ENCODE results near the gene WWOX.

Gene WWOX

DNA sequence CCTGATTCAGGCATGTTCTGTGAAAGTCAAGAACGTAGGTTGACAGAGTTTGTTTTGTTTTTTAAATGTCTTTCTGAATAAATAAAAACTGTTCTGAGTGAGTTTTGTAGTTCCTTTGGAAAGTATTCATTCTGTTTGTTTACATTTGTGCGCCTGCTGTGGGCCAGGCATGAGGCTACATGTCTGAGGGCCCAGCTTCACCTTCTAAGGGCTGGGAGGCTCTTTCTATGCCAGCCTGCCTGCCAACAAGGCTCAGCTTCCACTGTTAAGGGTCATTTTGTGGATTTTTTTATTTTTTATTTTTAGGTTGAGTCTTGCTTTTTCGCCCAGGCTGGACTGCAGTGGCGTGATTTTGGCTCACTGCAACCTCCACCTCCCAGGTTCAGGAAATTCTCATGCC is 6.1 kb downstream of the WWOX start:
- DNase-seq (ENCODE audit: low read depth), result no peak

DNA sequence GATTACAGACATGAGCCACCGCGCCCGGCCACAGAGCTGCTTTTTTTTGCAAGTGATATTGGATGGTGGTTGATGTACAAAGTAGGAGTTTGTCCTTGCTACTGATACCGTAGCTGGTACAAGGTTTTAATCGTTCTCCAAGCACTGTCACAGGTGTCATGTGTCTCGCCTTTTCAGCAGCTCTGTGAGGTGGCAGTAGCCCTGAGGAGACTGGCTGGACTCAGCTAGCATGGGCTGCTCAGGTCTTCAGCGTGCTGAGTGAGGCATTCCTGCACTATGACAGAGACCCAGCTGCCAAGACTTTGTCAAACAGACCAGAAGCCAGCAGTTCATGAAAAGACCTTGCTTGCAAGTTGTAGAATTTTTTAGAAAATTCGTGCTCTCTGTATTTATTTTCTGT is 7.2 kb downstream of the WWOX start:
- DNase-seq (ENCODE audit: low read depth), result no peak

DNA sequence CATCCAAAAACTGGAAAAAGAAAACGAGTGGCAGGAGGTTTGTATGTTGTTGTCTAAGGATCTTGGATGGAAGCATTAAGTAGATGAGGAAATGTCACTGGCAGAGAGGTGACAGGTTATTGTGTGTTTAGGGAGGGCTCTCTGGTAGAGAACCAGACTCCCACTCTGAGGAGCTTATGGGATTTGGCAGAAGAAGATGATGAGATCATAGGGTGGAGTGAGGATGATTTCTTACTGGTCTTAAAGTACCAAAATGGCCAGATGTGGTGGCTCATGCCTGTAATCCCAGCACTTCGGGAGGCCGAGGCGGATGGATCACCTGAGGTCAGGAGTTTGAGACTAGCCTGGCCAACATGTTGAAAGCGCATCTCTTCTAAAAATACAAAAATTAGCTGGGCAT is 9.0 kb downstream of the WWOX start:
- no peak for DNase-seq (ENCODE audit: low read depth)

DNA sequence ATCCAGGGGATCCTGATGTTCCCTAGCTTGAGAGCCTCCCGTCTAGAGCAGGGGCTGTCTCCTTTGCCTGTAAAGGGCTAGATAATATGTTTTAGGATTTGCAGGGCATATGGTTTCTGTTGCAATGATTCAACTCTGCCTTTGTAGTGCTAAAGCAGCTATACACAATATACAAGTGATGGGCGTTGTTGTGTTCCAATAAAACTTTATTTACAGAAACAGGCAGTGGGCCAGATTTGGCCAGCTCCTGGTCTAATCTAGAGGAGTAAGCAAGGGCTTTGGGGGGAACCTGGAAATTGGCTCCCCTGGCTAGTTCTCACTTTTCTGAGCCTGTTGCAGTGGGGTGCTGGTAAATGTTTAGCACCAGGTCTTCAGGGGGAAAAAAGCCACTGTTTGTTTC is 13.8 kb downstream of the WWOX start:
- DNase-seq (ENCODE audit: low read depth), result no peak

DNA sequence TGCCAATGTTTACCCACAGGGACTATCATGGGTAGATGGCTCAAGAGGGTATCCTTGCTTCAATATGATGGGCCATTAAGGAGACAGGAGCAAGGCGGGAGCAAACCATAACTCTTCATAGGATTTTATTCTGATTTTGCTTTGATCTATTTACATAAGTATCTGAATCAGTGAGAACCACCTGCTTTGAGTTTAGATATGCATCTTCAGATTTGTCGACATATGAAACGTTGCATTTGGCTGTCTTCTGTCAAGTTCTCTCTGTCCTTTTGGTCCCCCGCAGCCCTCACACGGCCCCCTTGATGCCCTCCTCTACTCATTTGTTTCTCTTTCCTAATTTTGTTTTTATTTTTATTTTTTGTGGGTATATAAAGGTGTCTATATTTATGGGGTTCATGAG is 16.2 kb downstream of the WWOX start:
- no peak for DNase-seq (ENCODE audit: low read depth)

DNA sequence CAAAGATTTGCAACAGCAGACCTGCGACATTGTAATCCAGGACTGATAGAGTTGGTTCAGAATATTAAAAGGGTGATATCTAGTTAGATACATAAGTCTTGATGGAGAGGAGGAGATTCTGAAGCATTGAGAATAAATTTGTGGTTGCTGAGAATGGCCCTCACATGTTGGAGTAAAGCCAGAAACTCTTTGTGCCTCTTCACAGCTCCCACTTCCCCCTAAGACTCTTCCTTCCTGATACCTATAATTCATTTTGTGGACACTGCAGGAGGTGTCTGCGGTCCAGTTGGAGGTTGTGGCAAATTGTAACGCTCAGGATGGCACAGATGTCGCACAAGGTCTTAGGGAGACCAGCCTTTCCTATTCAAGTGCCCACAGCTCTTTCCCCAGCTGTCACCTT is 17.5 kb downstream of the WWOX start:
- DNase-seq (ENCODE audit: low read depth), result no peak

DNA sequence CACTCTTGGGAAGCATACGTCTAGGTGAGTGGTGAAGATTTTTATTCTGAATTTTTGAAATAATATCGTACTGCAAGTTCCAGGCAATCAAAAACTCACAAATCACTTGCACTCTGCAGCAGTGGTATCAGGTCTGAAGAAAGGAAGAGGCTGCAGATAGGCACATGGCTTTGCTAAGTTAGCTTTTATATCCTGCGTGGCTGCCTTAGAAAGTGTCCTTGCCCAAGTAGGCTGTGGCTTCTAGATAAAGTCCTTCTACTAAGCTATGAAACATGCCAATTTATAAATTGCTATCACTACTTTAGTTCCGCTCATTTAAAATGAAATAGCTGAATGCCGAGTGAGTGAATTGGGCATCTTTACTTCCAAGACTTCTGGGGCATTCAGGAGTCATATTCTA is 17.9 kb downstream of the WWOX start:
- no peak for DNase-seq (ENCODE audit: low read depth)

DNA sequence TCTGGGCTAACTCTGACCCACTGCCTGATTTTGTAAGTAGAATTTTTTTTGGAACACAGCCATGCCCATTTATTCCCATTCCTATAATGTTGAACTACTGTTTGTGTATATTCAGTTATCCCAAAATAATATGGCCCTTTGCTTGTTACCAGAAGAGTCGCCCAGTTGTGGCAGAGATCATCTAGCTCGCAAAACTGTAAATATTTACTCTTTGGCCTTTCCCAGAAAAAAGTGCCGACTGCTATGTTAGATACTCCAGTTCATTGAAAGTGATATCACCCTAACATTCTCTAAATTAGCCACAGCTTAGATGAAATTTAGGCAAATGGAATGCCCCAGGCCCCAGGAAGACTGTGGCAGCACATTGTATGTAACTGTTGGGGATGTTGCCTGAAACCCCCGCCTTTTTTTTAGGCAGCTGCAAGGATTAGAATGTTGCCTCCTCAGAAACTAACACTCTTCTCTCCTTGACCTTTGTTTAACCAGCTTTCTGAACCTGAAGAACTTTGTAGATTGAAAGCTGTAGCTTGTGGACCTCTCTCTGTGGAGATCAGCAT is 19.1 kb downstream of the WWOX start:
- DNase-seq (ENCODE audit: low read depth), result no peak

DNA sequence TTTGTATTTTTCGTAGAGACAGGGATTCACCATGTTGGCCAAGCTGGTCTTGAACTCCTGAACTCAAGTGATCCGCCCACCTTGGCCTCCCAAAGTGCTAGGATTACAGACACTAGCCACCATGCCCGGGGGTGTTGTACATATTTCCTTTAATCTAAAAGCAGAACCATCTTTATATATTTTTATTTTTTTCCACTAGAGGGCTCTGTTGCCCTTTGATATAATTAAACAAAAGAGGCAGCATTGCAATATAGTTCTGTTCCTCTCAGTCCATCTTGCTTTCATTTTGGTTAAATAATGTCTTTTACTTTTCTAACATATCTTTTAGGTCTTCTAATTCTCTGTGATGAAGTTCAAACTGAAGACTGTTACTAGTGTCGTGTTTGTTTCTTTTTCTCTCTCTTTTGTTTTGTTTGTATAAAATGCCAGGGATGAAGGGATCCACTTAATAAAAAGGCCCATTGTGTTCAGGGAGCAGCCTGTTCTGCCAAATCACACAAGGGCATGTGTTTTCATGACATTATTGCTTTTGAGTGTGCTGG is 23.4 kb downstream of the WWOX start:
- no peak for DNase-seq (ENCODE audit: low read depth)

DNA sequence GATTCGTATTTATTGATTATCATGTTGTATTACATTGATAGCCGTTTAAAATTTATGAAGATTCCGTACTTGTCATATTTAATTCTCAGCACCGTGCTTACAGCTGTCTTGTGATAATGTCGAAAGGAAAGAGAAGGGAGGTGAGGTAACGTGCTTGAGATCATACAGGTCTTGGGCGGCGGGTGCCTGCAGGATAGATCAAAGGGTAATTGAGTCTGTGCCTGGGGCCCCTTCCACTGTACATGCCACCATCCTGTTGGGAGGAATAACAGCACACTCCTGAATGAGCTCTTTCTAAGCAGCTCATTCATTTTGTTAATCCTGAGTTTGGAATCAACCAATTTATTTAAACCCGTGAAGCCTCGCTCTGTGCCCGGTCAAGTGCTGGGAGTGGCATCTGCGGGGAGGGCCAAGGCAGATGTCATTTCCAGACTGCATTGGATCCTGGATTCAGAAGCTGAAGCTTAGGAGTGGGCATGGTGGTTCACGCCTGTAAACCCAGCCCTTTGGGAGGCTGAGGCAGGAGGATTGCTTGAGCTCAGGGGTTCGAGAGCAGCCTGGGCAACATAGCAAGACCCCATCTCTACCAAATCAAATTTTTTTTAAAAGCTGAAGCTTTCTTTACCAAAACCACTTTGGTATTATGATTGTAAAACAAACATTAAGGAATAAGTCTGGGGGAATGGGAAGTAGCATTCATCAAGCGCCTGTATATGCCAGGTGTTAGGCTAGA is 25.8 kb downstream of the WWOX start:
- no peak for DNase-seq (ENCODE audit: low read depth)

DNA sequence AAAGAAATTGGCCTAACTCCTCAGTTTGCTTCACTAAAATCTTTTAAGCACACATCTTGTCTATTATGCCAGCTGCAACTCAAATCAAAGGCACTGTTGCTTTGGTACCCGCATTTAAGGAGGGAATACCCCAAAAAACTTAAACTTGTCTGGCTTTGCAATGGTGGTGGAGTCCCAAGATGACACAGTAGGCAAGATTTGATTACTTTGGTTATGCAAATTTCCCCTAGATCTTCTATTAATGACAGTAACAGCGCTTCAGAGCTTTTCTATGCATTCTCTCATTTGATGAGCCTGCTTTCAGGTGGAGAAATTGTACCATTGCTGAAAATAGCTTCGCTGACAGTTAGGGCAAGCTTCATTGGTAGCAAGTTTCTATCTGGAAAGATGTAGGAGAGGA is 27.2 kb downstream of the WWOX start:
- DNase-seq (ENCODE audit: low read depth), result no peak

DNA sequence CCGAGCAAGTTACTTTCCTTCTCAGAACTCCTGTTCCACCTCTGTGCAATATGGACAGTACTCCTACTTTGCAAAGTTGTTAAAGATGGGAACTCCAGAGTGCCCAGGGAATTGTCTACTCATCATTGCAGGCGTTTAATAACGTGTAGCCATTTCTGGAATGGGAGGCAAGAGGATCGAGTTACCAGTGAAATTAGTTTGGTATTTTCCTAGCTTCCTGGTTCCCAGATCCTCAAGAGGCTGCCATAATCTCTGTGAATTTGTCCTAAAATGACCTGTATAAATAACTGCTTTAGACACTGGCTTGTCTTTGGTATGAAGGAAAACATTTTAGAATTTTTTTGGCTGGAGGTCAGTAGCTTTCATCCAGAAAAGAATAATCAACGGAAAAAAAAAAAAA is 27.7 kb downstream of the WWOX start:
- no peak for DNase-seq (ENCODE audit: low read depth)

DNA sequence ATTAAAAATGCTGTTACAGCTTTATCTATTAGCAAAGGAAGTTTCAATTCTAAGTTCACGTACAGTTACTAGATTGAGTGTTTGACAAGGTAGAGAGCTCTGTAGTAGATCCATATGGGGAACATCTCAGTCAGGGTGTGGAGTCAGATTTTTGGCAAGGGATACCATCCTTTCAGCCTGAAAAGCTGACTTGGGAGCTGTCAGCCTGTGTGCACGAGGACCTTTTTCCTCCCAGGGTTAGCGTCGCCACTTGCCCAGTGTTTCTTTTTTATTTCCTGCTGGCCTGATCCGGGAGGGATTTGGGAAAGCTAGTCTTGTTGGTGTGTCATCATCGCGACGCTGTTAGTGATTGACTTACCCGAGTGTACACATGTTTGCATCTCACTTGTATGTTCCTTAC is 29.5 kb downstream of the WWOX start:
- no peak for DNase-seq (ENCODE audit: low read depth)

DNA sequence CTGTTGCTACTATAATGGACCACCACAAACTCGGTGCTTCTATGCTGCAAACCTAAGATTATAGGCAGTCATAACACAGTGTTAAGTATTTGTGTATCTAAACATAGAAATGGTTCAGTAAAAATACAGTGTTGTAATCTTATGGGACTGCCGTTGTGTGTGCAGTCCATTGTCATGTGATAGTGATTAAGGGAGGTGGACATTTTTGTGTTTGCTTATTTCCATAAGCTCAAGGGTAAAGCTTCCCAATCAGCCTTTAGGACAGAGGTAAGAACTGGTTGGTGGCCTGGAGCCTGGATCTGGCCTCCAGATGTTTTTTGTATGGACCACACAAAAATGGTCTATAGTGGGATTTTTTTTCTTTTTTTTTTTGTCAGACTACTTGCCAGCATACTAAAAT is 29.9 kb downstream of the WWOX start:
- DNase-seq (ENCODE audit: low read depth), result no peak

DNA sequence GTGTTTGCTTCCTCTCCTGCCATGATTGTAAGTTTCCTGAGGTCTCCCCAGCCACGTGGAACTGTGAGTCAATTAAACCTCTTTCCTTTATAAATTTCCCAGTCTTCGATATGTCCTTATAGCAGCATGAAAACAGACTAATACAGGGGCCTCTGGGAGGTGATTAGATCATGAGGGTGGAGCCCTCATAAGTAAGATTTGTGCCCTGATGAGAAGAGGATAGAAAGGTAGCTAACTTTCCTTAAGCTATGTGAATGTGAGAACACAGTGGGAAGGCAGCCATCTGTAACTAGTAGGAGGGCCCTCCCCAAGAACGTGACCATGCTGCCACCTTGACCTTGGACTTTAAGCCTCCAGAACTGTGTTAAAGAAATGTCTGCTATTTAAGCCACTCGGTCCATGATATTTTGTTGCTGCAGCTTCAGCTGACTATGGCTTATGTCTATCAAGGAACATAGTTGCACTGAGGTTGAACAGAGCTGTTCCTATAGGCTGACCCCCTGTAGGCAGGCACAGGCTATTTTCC is 30.7 kb downstream of the WWOX start:
- no peak for DNase-seq (ENCODE audit: low read depth)

DNA sequence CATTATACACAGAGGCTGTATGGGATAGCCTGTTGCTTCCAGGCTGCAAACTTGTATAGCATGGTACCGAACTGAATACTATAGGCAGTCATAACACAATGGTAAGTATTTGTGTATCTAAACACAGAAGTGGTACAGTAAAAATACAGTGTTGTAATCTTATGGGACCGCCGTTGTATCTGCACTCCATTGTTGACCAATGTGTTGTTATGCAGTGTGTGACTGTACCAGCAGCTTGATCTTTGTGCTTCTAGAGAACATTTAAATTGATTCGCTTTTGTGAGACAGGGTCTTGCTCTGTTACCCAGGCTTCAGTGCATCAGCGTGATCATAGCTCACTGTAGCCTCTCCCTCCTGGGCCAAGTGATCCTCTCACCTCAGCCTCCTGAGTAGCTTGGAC is 31.5 kb downstream of the WWOX start:
- DNase-seq (ENCODE audit: low read depth), result no peak

DNA sequence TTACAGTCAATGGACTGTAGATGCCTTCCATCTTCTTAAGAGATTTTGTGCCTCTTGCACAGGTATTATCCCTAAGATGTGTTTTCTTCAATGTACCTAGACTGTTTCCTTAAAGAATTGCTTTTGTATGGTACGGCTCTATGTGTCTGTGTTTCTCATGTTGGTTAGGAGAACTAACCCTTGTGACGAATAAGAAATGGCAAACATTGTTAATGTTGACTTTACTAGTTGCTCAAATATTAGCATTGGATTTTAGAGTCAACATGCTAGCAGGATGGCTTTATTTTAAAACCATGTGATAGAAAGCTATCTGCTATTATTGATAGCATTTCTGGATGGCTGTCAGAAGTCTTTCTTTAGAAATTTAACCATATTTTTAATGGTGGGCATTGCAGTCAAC is 34.5 kb downstream of the WWOX start:
- no peak for DNase-seq (ENCODE audit: low read depth)

DNA sequence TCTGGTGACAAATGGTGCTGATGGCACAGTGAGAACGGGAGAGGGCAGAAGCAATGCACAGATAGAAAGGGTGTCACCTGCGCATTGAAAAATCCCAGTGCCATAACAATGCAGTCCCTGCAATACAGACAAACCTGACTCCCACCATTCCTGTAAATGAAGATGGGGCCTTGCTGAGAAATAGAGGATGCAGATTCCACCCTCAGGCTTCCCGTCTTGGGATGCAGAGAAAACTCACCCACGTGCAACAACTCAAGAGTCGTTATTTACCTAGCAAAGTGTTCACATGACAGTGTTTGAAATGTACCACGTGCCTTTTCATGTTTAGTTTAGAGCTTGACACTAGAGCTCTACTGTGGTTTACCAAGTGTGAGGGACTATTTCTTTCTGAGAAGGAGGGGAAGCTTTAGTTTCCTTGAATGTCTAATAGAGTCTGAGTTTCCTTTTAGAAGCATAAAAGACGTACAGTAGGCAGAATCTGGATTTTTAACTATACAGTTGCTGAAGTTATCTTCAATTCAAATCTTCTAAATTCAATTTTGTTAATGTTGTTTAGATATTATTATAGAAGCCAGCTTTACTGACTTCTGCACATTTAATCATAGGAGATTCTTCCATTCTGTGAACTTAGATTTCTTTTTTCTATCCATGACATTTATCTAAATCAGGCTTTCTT is 35.6 kb downstream of the WWOX start:
- DNase-seq (ENCODE audit: low read depth), result no peak

DNA sequence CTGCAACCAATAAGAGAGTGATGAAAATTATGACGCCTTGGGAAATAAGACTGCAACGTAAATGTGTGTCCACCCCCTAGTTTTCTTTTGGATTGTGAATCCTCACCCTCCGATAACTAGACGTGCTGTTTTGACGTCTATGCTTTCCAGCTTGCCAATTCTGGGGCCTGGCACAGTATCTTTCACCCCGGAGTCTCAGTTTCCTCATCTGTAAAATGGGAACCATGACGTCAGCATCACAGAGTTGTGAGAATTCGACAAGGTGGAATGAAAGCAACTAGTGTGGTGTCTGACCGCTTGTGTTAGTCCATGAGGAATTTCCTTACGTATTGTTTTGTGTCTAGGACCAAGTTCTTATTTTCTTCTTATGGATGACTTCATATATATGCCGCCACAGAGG is 37.7 kb downstream of the WWOX start:
- no peak for DNase-seq (ENCODE audit: low read depth)

DNA sequence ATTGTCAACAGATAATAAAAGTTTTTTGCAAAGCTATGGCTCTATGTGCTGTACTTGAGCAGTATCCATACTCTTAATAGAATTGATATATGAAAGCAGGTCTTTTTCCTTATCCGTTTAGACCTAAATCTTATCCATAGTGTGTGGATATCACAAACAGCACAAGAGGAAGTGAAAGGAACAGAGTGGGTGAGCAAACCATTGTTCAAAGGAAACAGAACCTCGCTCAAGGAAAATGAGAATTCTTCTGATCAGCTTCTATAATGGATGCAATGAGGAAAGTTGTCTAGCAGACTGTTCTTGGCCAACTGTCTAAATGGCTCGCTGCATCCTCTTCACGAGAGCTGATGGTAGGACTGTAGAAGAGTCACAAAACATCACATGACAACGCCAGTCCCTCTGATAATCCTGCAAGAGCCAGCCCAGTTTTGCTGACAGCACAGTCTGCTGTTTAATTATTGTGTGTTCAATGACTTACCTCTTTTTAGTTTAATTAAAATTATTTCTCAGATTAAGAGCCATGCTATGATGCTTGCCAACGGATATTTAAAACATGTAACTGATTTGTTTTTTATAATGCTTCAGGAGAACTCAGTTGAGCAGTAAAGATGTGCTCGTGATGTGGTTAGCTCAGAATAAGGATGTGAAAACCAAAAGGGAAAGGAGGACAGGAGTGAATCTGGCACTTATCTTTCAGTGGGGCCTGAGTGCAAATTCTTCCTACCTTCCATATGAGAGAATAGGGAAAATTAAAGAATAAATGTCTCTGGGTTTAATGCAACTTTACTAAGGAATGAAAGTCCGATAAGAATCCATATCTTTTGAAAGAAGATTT is 38.5 kb downstream of the WWOX start:
- DNase-seq (ENCODE audit: low read depth), result no peak

DNA sequence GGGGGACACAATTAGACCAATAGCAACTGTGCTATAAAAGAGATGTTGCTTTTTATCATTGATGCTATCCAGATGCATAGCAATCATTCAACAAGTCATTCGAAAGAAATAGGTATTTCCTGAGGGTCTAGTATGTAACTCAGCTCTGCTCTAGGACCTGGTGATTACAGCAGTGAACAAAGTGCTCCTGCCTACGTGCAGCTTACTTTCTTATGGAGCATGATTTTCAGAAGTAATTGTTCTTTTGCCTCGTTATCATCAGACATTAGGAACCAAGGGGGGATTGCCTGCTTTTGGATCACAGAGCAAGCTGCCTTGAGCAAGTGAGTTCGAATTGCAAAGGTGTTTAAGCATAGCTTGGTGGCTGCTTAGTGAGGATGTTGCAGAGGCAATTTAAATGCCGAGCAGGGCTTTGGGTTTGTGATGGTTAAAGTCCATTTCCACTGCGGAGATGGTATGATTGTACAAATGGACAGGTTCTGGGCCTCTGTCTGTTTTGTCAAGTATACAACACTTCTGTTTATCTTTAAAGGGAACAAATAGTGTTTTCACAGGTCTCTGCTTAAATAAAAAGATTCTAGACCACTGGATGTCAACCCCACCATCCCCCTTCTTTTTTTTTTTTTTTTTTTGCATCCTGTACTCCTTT is 41.5 kb downstream of the WWOX start:
- no peak for DNase-seq (ENCODE audit: low read depth)

DNA sequence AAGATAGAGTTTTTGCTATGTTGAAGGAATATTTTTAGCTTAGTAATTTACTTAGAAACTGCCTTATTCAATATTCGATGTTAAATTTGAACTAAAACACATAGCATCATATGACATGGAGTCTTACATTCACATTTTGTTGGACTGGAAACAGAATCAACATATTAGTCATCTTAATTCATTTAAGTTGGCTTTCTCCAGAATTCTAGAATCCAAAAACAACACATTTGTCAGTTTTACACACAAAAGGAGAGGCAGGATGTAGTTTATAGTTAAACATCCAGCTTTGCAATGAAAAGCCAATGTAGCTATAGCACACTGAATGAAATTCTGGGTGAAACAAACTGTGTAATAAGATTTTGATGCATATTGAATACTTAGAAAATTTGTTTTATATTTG is 43.3 kb downstream of the WWOX start:
- no peak for DNase-seq (ENCODE audit: low read depth)

Data from activated T-helper 9 cell treated with anti-CD3 and anti-CD28 coated beads, Interleukin-2, amount 50 U/mL, for 16 hours (primary cell).